DND-41 (cell line): ENCODE results near the gene MCL1.
A peak's percentile ranks its signal among the peaks of the same experiment; 100 is the strongest.

ENCODE experiments used
- ATAC-seq: fragments of 200-7000 bp; cut with Tn5 transposase; 3 replicates; pipeline ENCODE4 v1.9.1; 2021; ENCODE audit warnings: low read depth; ENCODE audit not compliant: insufficient read depth
- DNase-seq: peaks from one replicate; pipeline ENCODE4 v3.0.0-alpha.2; 2020
- H2AFZ ChIP-seq: 2 replicates; pipeline ENCODE4 v1.6.0; 2012; ENCODE audit warnings: low read depth, low read length
- H3K27ac ChIP-seq: 2 replicates; pipeline ENCODE4 v1.5.1; 2012; ENCODE audit warnings: low read length, inconsistent platforms
- H3K27me3 ChIP-seq: fragments of 200-600 bp; sonication (generic); 2 replicates; pipeline ENCODE4 v1.6.0; 2012; ENCODE audit warnings: low read length, mild to moderate bottlenecking, inconsistent platforms; ENCODE audit not compliant: insufficient read depth, poor library complexity
- H3K36me3 ChIP-seq: 2 replicates; pipeline ENCODE4 v1.5.1; 2012; ENCODE audit warnings: low read length, inconsistent platforms; ENCODE audit not compliant: insufficient read depth
- H3K4me1 ChIP-seq: 2 replicates; pipeline ENCODE4 v1.5.1; 2012; ENCODE audit warnings: mild to moderate bottlenecking, low read length; ENCODE audit not compliant: insufficient read depth
- H3K4me2 ChIP-seq: 2 replicates; pipeline ENCODE4 v1.6.0; 2012; ENCODE audit warnings: mild to moderate bottlenecking, moderate library complexity, low read length, inconsistent platforms; ENCODE audit not compliant: insufficient read depth
- H3K4me3 ChIP-seq, 2 experiments: fragments of 200-600 bp in 1 of 2; shearing (Covaris generic) in 1 of 2; 2 replicates each; pipeline ENCODE4 v1.5.1; 2012 to 2016; ENCODE audit warnings: inconsistent platforms in 2 of 2, low read length in 2 of 2, mild to moderate bottlenecking in 2 of 2, low read depth in 1 of 2, moderate library complexity in 1 of 2
- H3K79me2 ChIP-seq: 2 replicates; pipeline ENCODE4 v1.6.0; 2012; ENCODE audit warnings: low read length, inconsistent platforms; ENCODE audit not compliant: insufficient read depth
- H3K9ac ChIP-seq: 2 replicates; pipeline ENCODE4 v1.6.0; 2012; ENCODE audit warnings: low read depth, mild to moderate bottlenecking, inconsistent platforms, low read length, moderate library complexity
- H3K9me3 ChIP-seq: 2 replicates; pipeline ENCODE4 v1.5.1; 2012; ENCODE audit warnings: low read length, moderate library complexity, mild to moderate bottlenecking, inconsistent platforms; ENCODE audit not compliant: insufficient read depth, severe bottlenecking
- H4K20me1 ChIP-seq: 2 replicates; pipeline ENCODE4 v1.6.0; 2012; ENCODE audit warnings: low read length; ENCODE audit not compliant: insufficient read depth
- CTCF ChIP-seq: IDR thresholded peaks from 2 replicates; pipeline ENCODE4 v1.5.1; 2012; ENCODE audit warnings: borderline replicate concordance, low read length, moderate library complexity, mild to moderate bottlenecking; ENCODE audit not compliant: poor library complexity, severe bottlenecking; ENCODE audit errors: extremely low read depth
- EZH2 ChIP-seq: IDR thresholded peaks from 3 replicates; pipeline ENCODE4 v1.6.1; 2012; ENCODE audit warnings: borderline replicate concordance, low read depth, mild to moderate bottlenecking, moderate library complexity, low read length, inconsistent platforms; ENCODE audit not compliant: severe bottlenecking

The MCL1 gene

GRCh38 chr1:150561254-150561973, 18.0 kb downstream of the MCL1 start:
- no peaks in the 10 kb centered on the region for H4K20me1 ChIP-seq
- H2AFZ ChIP-seq, result peak overlapping the region; percentile 85
- peak overlapping the region; percentile 85 for H3K4me2 ChIP-seq
- peak overlapping the region; percentile 42 to 74 for H3K4me3 ChIP-seq
- ATAC-seq (peak; percentile 62), DNase-seq (peak; percentile 65)
- no peaks in the 10 kb centered on the region for H3K27me3 ChIP-seq
- H3K36me3 ChIP-seq, result no peaks in the 10 kb centered on the region
- H3K9ac ChIP-seq, result peak overlapping the region; percentile 80
- no peak for TF ChIP-seq EZH2
- TF ChIP-seq CTCF, result no peak
- no peaks in the 10 kb centered on the region for H3K9me3 ChIP-seq
- peak overlapping the region; percentile 88 for H3K27ac ChIP-seq
- H3K4me1 ChIP-seq, result peaks cover 38% of the 10 kb centered on the region
- peaks cover 20% of the 10 kb centered on the region for H3K79me2 ChIP-seq

GRCh38 chr1:150560576-150561253, 18.7 kb downstream of the MCL1 start:
- peaks cover 14% of the 10 kb centered on the region for H3K79me2 ChIP-seq
- H3K4me1 ChIP-seq, result peaks cover 34% of the 10 kb centered on the region
- H3K4me2 ChIP-seq, result peak overlapping the region; percentile 85
- H3K9me3 ChIP-seq, result no peaks in the 10 kb centered on the region
- ATAC-seq, result peak; percentile 68
- DNase-seq, result peak; percentile 81
- no peaks in the 10 kb centered on the region for H3K27me3 ChIP-seq
- H3K27ac ChIP-seq, result peak overlapping the region; percentile 88
- TF ChIP-seq CTCF, result peak; percentile 94
- no peak for TF ChIP-seq EZH2
- H2AFZ ChIP-seq, result peak overlapping the region; percentile 85
- peak overlapping the region; percentile 80 for H3K9ac ChIP-seq
- H4K20me1 ChIP-seq, result no peaks in the 10 kb centered on the region
- no peaks in the 10 kb centered on the region for H3K36me3 ChIP-seq
- H3K4me3 ChIP-seq, result peak overlapping the region; percentile 42 to 74

- no peak overlapping the region for H3K4me2 ChIP-seq
- ATAC-seq (peak; percentile 29; the same call in 1 of the 3 replicates), DNase-seq (peak; percentile 68)
- no peak overlapping the region for H3K4me3 ChIP-seq
- H3K9ac ChIP-seq, result no peak overlapping the region
- TF ChIP-seq CTCF, result peak; percentile 94
- no peak for TF ChIP-seq EZH2
- no peaks in the 10 kb centered on the region for H3K27me3 ChIP-seq
- H3K4me1 ChIP-seq, result peaks cover 34% of the 10 kb centered on the region
- no peak overlapping the region for H2AFZ ChIP-seq
- H4K20me1 ChIP-seq, result no peaks in the 10 kb centered on the region
- no peaks in the 10 kb centered on the region for H3K36me3 ChIP-seq
- no peaks in the 10 kb centered on the region for H3K9me3 ChIP-seq
- H3K79me2 ChIP-seq, result peaks cover 12% of the 10 kb centered on the region
- H3K27ac ChIP-seq, result no peak overlapping the region
Observed at GRCh38 chr1:150560011-150560438, 19.4 kb downstream of the MCL1 start.
